ENCODE data around the gene POU2AF1.

- TF ChIP-seq CTCF (IDR thresholded peaks at IDR 0.05; ENCODE audit: insufficient read depth, low read length, poor library complexity, severe bottlenecking): no peak
- TF ChIP-seq EZH2phosphoT487 (conservative IDR thresholded peaks at IDR 0.05; ENCODE audit: low read length): no peak
Observed at GRCh38 chr11:111419641-111420327, 40.7 kb upstream of the POU2AF1 start.
